GM12864 (cell line): ENCODE results near the gene TAOK1.

Experiments
- DNase-seq: peaks from one replicate; pipeline ENCODE4 v3.0.0-alpha.2; 2011; ENCODE audit warnings: low read depth
- H3K4me3 ChIP-seq: 2 replicates; pipeline ENCODE4 v1.5.1; 2011; ENCODE audit warnings: mild to moderate bottlenecking, low read depth, low read length, control low read depth
- CTCF ChIP-seq: IDR thresholded peaks from 2 replicates; pipeline ENCODE4 v1.5.1; 2011; ENCODE audit warnings: low read depth, mild to moderate bottlenecking, moderate library complexity, low read length, control low read depth, inconsistent platforms; ENCODE audit errors: missing control alignments

TAOK1 gene

DNA sequence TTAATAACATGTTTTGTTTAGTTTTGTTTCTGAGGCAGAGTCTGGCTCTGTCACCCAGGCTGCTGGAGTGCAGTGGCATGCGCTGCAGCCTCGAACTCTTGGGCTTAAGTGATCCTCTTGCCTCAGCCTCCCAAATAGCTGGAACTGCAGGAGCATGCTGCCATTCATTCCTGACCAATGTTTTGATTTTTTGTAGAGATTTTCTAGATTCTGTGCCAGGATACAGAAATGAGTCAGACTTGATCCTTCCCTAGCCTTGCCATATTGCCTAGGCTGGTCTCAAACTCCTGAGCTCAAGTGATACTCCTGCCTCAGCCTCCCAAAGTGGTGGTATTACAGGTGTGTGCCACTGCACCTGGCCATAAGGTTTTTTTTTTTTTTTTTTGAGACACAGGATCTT lies 17.7 kb downstream of the TAOK1 start:
- H3K4me3 ChIP-seq, result no peak overlapping the region
- DNase-seq, result no peak
- no peak for TF ChIP-seq CTCF

DNA sequence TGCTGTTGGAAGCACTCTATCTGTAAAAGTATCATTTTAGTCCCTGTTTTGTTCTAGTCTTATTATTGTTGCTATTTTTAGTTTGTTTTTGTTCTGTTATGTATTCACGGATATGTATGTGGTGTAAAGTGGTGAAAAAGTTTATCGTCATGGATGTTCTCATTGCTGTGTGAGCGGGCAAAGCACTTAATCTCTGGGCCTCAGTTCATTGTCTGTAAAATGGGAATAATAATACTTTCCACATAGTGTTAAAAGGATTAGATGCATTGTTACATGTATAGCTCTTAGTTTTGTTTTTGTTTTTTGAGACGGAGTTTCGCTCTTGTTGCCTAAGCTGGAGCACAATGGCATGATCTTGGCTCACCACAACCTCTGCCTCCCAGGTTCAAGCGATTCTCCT lies 19.8 kb downstream of the TAOK1 start:
- no peak for DNase-seq
- no peak overlapping the region for H3K4me3 ChIP-seq
- TF ChIP-seq CTCF, result no peak

DNA sequence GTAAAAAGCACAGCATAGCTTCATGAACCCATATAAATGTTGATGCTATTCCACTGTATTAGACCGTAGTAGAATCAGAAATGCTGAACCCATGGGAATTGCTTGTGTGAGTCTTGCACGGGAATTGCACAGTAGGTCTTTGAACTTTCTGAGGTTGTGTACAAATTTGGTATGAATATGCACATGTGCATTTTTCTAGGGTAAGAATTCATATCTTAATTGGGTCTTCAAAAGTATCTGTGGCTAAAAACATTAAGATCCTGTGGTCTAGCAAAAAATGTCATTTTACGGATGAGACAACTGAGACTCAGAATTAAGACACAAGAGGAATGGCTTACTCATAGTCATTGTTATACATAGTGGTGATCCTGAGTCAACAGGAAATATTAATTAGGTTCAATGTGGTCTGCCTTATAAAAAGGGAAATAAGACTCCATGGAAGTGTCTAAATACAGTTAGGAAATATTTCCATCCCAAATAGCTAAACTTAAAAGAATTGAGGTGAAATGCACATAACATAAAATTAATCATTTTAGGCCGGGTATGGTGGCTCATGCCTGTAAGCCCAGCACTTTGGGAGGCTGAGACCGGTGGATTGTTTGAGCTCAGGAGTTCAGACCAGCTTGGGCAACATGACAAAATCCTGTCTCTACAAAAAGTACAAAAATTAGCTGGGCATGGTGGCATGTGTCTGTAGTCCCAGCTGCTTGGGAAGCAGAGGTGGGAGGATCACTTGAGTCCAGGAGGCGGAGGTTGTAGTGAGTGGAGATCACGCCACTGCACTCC lies 22.8 kb downstream of the TAOK1 start:
- TF ChIP-seq CTCF, result no peak
- no peak for DNase-seq
- no peak overlapping the region for H3K4me3 ChIP-seq

DNA sequence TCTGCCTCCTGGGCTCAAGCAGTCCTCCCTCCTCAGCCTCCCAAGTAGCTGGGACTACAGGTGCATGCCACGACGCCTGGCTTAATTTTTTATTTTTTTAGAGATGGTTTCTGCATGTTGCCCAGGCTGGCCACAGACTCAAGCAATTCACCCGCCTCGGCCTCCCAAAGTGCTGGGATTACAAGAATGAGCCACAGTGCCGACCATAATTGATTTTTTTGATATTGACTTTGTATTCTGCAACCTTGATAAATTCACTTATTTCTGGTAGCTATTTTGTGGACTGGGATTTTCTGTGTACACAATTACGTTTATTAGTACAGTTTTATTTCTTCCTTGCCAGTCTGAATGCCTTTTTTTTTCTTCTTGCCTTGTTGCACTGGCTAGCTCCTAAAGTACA lies 30.0 kb downstream of the TAOK1 start:
- TF ChIP-seq CTCF, result no peak
- DNase-seq, result no peak

DNA sequence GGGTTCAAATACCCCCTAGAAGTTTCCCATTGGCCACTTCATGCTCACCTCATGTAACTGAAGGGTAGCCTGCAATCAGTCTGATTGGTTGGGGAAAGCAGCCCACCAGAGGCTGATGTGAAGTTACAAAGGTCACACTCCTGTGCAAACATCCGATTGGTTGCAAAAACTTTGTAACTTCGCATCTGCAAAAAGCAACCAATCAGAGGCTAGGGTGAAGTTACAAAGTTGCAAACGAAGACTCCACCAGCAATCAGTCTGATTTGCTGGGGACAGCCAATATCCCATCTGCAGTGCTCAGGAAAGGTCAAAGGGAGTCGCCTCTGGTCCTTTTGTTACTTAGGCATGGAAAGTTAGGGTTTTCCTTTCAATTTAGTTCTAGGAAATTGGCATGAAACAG lies 40.1 kb downstream of the TAOK1 start:
- no peak overlapping the region for H3K4me3 ChIP-seq
- DNase-seq, result no peak
- TF ChIP-seq CTCF, result no peak

More for the DNA sequence above, 30.0 kb downstream of the TAOK1 start:
- H3K4me3 ChIP-seq, result no peak overlapping the region

DNA sequence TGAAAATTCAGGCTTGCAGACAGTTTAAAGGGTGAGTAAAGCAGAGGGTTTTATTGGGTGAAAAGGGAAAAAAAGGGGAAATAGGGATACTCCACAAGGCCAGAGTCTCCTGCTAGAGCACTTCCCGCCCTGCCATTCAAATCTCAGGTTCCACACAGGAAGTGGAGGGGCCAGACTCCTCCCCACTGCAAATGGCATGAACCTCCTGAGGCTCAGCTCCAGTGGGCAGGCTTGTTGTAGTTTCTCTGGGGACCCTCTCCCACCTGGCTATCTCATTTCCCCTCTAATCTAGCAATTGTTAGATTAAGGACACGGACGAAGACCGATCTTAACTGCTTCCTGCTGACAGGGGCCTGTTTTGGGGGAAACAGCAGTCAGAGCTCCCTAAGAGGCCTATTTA lies 43.4 kb downstream of the TAOK1 start:
- DNase-seq, result no peak
- TF ChIP-seq CTCF, result no peak
- peak overlapping the region; percentile 23 for H3K4me3 ChIP-seq

DNA sequence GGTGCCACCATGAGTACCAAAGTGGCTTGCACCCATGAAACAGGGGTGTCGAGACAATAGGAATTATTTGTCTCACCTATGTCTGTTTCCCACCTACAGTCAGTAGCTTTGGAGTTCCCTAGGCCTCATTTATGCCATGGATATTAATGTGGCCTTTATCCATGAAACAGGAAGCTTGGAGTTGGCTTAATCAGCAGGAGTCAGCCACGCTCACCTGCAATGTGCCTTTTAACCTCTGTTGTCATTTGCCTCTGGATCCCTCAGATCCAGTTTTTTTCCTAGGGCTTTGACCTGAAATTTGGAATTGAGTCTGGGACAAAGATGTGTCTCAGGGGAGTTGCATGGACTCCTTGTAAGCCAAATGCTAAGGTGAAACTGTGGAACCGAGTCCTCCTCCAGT lies 44.4 kb downstream of the TAOK1 start:
- no peak for TF ChIP-seq CTCF
- no peak for DNase-seq
- no peak overlapping the region for H3K4me3 ChIP-seq
